SHP77 treated with DMSO at 0.1 percent for 48 hours (cell line): Measurements from ENCODE around the gene CELA2B.
"Not testable (repeated sequence)": the region's sequence is repeated elsewhere in the genome, so short reads cannot be mapped to it uniquely, and the experiment has no call there.

Experiments used
- DNase-seq: peaks from one replicate; lab custom pipeline; 2025; lab: John Stamatoyannopoulos, UW

The CELA2B gene

DNA sequence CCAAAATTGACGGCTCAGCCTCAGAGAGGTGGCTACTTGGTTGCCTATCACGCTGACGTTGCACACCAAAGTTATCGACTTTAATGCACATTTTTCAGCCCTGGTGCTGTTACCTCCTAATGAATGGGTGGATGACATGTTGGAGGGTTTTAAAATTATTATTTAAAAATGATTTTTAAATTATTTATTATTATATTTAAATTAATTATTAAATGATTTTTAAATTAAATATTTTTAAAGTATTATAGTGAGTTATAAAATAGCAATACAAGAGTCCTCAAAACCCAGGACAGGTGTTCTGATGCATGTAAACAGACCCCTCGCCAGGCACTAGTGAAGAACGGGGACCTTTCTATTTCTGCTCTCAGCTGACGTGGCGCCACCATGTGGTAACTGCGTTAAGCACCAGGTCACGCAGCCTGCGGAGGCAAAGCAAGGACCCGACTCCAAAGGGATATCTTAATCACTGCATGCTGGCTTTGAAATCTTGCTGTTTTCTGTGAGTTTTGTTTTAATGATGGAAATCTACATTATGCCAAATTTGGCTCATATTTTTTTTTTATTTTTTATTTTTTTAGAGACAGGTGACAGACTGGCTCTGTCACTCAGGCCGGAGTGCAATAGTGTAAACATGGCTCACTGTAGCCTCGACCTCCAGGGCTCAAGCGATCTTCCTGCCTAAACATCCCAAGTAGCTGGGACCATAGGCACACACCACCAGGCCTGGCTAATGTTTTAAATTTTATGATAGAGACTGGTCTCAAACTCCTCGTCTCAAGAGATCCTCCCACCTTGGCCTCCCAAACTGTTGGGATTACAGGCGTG is 25.5 kb downstream of the CELA2B start:
- DNase-seq, result peak; percentile 27

DNA sequence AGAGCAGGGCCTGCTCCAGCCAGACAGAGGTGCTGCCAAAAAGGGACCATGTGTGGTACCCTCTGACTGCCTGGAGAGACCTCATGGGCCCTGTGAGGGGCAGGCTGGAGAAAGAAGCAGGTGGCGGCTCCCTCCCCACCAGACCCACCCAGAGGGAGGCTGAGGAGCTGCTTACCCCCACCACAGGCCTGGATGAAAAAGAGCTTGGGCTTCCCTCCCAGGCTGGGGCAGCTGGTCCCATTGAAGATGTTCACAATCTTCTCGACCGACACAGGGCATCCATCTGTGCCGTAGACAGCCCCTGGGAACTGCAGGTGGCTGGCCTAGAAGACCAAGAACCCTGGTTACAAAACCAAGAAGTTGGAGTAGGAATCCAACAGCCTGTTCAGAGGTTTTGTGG is 28.5 kb downstream of the CELA2B start:
- no peak for DNase-seq

DNA sequence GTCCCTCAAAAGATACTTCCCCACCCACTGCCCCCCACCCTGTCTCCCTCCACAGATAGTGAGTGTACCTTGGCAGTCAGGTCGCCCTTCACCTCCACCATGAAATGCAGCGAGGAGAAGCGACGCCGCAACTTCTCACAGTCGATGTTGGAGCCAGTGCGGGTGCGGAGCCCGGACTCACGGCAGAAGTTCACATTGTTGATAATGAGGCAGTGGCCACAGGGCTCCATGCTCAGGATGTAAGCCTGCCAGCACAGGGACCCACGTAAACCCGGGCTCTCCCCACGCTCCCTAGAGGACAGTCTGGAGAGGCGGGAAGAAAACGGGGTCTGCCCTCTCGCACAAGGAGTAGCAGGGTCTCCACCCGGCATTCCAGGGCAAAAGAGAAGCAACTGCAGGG is 30.9 kb downstream of the CELA2B start:
- no peak for DNase-seq

DNA sequence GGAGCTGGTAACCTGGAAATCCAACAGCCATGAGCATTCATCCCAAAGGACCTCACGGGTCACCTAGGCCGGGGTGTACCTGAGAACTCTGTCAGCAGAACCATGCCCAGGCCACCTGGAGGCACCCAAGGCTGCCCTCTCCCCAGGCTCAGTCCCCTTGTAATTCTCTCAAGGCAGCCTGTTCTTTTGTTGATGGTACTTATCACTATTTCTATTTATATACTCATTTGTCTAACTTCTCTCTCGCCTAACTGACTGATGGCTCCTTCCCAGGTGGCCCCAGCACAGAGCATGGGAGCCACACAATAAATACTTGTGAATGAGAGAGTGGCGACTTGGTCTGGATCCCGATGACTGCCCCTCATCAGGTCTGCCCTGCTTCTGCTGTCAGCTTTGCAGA is 31.4 kb downstream of the CELA2B start:
- DNase-seq, result no peak

DNA sequence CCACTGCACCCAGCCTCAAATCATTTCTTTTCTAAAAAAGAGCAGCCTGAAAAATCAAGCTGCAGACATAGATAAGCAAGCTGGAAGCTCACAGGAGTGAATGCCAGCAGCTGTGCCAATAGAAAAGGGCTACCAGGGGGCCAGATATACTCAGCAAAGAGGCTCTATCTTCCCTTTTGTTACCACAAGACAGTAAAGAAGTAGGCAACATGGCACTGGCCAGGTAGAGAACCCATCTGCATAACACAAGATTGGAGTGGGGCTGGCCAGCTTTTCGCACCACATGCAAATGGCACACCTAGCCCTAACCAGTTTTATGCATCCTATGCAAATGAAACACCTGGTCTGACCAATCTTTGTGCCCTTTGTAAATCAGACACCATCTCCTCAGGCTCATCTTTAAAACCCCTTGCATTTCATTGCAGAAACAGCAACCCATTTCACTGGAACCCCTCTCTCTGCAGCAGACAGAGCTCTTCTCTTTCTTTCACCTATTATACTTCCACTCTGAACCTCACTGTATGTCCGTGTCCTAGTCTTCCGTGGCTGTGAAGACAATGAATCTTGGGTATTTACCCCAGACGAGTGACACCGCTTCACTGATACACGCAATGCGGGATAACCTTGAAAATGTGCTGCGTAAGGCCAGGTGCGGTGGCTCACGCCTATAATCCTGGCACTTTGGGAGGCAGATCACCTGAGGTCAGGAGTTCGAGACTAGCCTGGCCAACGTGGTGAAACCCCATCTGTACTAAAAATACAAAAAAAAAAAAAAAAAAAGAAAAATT is 33.0 kb downstream of the CELA2B start:
- DNase-seq, result no peak

DNA sequence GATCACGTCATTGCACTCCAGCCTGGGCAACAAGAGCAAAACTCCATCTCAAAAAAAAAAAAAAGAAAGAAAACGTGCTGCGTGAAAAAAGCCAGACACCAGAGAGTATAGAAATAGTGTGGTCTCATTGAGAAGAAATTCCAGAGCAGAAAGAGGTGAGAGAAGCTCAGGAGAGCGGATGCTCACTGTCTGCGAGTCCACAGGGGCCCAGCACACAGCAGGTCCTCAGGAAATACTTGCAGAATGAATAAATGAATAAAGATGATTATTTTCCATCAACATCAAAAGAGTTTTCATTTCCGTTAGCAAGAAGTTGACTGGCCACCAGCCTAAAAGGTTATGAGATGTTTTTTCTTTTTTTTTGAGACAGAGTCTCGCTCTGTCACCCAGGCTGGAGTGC is 33.7 kb downstream of the CELA2B start:
- no peak for DNase-seq

DNA sequence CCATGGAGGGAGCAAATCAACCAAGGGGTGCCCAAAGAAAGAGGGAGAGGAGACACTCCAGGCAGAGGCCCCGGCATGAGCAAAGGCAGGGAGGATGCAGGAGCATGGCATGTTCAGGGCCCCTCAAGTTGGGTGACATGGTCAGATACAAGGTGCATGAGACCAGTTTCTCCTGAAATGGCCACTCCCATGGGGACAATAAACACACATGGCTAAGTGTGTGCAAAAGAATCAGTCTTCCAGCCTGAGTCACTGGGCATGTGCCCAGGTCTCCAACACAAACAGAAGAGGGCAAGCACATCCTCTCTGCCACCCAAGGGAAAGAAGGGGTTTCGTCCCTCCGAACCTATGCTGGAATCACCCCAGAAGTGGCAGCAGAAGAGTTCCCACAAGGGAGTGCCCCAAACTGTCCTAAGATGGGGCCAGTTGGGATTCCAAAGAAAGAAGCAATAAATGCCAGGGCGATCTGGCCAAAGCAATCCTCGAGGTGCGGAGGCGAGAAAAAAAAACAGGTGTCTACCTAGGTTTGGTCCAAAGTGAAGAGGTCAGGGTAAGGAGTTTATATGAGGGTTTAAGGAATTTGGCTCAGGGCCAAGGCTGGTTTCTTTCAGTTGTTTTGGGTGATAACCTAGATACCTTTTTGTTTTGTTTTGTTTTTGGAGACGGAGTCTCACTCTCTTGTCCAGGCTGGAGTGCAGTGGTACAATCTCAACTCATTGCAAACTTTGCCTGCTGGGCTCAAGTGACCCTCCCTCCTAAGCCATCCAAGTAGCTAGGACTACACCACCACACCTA is 34.9 kb downstream of the CELA2B start:
- no peak for DNase-seq

DNA sequence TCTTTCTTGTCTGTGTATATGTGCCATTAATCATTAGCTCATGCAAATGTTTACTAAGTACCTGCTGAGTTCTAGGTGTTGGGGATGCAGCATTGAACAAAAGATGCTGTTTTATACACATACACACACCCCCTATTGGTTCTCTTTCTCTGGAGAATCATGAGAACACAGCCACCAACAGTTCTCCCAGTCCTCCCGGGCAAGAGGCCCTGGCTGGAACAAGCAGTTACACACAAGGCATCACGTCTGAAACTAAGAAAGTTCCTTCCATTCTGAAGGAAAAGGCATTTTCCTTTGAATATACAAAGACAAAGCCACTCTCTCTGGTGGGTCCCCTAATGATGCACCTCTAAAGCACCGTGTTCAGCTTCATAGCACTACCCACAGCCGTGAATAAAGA is 37.3 kb downstream of the CELA2B start:
- no peak for DNase-seq

DNA sequence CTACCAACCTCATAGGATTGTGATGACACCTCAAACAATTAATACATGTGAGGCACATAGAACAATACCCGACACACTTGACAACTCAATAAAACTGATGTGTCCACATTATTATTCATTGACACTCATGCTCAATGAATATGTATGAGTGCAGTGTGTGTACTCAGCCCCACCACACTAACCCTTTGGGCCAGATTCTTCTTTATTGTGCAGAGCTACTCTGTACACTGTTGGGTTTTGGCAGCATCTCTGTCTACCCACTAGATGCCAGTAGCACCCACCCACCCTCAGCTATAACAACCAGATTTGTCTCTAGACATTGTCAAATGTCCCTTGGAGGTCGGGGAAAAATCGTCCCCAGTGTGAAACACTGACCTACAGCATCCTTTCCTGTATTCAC is 38.0 kb downstream of the CELA2B start:
- DNase-seq, result no peak

DNA sequence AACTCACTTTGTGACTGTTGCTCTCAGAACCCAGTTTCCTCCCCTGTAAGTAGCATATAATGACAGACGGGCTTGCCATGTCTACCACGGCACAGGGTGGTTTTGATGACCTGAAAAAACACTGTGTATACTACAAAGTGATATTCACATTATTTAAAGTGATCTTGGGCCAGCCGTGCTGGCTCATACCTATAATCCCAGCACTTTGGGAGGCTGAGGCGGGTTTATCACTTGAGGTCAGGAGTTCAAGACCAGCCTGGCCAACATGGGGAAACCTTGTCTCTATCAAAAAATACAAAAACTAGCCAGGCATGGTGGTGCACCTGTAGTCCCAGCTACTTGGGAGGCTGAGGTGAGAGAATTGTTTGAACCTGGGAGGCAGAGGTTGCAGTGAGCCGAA is 38.7 kb downstream of the CELA2B start:
- DNase-seq, result not testable (repeated sequence)

DNA sequence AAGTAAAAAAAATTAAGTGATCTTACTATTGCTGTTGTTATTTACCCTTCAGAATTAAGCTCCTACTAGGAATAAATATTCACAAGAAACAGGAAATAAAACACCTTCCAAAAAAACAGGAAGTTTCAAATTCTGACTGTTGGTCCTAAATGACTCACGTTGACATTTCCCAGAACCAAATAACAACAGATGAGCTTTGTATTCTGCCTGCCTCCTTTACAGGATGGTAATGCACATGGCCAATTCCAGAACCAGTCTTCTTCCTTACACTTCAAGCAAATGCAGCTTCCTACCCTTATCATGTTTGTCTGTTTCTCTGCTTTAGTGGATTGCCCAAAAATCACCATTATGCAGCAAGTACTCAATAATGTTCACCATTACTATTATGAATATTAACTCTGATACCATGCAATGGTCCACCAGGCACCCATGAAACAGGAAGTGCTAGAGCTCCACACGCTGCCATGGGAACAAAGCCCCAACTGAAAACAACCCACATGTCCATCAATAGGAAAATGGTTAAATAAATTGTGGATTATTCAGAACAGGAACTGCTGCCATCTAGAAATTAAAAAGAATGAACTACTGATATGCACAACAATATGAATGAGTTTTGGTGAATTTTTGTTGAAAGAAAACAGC is 39.2 kb downstream of the CELA2B start:
- no peak for DNase-seq

DNA sequence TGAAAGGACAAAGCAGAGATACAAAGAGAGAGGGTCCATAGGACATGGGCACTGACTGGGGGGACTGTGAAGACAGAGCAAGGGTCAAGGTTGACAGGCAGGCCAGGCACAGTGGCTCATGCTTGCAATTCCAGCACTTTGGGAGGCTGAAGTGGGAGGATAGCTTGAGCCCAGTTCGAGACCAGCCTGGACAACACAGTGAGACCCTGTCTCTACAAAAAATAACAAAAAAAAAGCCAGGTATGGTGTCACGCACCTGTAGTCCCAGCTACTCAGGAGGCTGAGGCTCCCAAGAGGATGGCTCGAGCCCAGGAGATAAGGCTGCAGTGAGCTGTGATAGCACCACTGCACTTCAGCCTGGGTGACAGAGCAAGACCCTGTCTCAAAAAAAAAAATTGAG is 43.7 kb downstream of the CELA2B start:
- no peak for DNase-seq

DNA sequence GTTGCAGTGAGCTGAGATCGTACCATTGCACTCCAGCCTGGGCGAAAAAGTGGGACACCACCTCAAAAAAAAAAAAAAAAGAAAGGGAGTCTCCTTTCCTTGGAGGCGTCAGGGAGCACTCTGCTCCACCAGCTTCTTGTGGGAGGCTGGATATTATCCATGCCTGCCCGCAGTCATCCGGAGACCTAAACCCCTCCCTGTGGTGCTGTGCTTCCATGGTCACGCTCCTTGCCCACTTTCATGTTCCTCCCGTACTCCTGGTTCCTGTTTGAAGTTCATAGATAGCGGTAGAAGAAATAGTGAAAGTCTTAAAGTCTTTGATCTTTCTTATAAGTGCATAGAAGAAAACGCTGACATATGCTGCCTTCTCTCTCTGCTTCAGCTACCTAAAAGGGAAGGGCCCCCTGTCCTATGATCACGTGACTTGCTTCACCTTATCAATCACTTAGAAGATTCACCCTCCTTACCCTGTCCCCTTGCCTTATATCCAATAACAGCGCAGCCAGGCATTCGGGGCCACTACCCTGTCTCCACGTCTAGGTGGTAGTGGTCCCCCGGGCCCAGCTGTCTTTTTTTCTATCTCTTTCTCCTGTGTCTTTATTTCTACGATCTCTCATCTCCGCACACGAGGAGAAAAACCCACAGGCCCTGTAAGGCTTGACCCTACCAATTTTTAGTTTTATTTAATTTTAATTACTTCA is 45.5 kb downstream of the CELA2B start:
- not testable (repeated sequence) for DNase-seq

DNA sequence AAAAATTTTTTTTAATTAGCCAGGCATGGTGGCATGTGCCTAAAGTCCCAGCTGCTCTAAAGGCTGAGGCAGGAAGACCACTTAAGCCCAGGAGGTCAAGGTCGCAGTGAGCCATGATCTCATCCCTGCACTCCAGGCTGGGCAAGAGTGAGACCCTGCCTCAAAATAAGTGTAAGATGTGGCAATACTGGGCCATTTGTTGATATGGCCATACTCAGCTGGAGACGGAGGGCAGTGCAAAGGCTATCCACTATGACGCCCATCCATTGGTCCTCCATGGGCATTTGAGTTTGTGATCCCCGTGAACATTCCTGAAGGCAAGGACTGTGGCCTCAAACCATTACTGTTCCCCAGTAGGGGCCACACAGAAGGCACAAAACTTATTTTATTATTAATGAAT is 46.6 kb downstream of the CELA2B start:
- no peak for DNase-seq

DNA sequence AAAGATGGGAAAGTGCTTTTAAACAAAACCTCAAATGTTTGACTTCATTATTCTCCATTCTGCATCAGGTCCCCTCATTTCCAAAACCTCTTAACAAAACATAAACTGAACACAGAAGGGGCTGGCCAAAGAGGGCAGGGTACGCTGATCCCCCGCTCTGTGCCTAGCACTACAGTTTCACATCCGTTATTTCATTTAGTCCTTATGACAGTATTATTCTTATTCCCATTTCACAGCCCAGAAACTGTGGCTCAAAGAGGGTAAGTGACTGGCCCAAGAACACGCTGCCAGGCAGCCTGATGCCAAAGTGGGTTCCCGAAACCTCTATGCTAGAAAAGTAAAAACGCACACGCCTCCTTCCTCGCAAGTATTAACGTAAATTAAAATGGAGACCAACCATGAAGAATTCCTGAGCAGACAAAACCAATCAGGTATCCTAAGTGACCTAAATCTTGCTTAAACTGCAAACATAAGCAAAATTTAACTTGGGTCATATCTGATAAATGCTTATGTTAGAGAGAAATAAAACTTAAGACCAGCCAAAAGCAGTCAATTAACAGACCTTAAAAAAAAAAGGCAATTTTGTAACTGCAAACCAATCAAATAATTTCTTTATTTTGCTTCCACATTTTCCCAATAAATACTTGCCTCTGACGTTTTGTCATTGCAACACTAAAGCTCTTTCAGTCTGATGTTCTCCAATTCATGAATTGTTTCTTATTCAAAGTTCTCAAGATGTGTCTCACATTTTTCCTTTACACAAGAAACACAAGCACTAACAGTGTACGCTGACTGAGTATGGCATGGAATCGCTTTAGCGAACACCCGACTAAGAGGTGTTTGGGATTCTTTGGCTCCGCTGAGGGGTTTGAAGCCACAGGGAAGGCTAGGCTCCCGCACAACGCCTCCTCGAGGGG is 47.5 kb downstream of the CELA2B start:
- no peak for DNase-seq

DNA sequence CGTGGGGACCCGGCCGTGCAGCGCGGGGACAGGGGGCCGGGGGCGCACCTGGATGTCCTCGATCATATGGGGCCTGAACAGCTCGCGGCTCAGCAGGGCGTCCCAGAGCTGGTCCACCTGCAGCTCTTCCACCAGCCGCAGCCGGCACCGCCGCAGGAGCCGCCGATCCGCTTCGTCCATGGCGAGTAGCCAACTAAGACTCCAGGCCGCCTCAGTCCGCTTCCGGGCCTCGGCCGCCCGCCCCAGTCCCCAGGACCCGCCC is 48.0 kb downstream of the CELA2B start, which contains the start of gene CASP9:
CASP9 (minus strand) TSS at position 195 of the 262 bp plus-strand sequence; CDS start at position 180, 15 bp downstream.
- no peak for DNase-seq

DNA sequence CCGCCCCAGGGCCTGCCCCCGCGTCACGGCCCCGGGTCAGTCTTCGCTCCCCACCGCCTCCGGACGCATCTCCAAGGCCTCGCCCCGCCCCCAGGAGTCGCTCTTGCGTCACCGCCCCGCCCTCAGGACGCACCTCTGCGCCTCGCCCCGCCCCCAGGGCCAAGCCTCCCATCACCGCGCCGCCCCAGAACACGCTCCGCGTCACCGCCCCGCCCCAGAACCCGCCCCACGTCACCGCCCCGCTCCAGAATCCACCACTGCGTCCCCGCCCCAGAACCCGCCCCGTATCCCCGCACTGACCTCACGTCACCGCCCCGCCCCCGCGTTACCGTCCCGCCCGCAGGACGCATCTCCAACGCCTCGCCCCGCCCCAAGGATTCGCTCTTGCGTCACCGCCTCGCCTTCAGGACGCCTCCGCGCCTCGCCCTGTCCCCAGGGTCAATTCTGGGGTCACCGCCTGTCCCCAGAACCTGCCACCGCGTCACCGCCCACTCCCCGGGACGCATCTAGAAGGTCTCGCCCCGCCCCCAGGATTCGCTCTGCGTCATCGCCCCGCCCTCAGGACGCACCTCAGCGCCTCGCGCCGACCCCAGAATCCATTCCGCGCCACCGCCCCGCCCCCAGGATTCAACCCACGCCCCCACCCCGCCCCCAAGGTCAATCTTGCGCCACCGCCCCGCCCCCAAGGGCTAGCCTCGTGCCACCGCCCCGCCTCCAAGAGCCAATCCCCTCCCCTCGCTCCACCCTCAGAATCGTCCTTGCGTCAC is 48.6 kb downstream of the CELA2B start:
- peak; percentile 92 for DNase-seq

DNA sequence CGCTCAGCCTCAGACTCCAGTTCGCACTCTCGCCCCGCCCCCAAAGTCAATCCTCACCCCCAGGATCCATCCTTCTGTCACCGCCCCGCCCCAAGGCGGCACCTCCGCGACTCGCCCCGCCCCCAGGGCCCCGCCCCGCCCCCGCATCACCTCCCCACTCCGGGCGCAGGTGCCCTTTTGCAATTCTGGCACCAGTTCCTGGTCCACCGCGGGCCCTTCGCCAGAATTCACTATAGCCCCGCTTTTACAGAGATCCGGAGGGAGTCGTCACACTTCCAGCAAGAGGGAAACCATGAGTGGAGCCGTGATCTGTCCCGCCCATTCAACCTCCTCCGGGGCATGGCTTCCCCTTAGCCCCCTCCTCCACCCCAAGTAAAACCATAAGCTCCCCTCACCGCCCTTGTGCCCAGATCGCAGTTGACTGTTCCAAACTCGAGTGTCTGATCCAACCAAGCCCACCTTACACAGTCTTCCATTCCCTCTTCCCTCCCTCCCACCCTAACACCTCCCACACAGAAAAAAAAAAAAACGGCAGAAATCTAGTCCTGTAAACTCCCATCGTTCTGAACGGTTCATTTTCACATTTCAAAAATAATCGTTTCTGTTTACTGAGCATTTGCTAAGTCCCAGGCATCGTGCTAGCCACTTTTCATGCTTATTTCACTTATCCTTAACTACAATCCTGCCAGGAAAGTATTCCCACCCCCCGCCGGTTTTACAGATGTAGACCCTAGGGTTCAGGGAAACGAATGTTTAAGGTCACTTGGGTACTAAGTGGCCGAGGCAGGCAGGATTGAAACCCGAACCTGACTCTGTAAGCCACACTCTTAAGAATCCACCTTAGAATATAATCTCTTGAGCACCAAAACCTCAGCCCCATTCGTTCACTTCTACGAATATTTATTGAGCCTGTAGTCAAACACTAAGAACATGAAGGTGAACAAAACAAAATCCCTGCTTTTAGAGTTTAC is 49.4 kb downstream of the CELA2B start:
- peak; percentile 39 for DNase-seq
